ENCODE data around the gene TXNRD2. TPM values are rescaled to one million over a fixed set of nuclear protein-coding genes. Genes with fewer than 3 reads are reported as not detected.
A peak's percentile ranks its signal among the peaks of the same experiment; 100 is the strongest.

The TXNRD2 gene
- total RNA-seq, 1 donor, result 19.5 TPM

- Histone ChIP-seq H3K4me3 (ENCODE audit: insufficient read depth, low read length) (no peak overlapping the region), H3K4me2 (ENCODE audit: insufficient read depth, low read length) (no peak overlapping the region), H3K79me2 (ENCODE audit: insufficient read depth, low read length) (peaks cover 4% of the 10 kb centered on the region), H3K27me3 (ENCODE audit: insufficient read depth, low read length) (no peaks in the 10 kb centered on the region), H3K9me3 (ENCODE audit: low read depth, low read length) (no peaks in the 10 kb centered on the region), H3K4me1 (ENCODE audit: insufficient read depth, low read length) (peaks cover 20% of the 10 kb centered on the region), H2AFZ (ENCODE audit: low read length) (no peak overlapping the region), H3K27ac (ENCODE audit: low read depth, low read length) (no peak overlapping the region), H3K36me3 (ENCODE audit: insufficient read depth, low read length) (peaks cover 42% of the 10 kb centered on the region), H4K20me1 (ENCODE audit: insufficient read depth, low read length) (peaks cover 27% of the 10 kb centered on the region)
- peak; percentile 99 for DNase-seq (ENCODE audit: insufficient read length, low spot score, missing footprints)
- TF ChIP-seq CTCF (IDR thresholded peaks at IDR 0.05; ENCODE audit: extremely low read depth, low read depth, low read length), result peak; percentile 57
Observed at GRCh38 chr22:19962246-19962908, 20.8 kb upstream of the TXNRD2 start.

GRCh38 chr22:19961868-19962245, 20.2 kb upstream of the TXNRD2 start:
- Histone ChIP-seq H3K4me2 (ENCODE audit: insufficient read depth, low read length) (no peak overlapping the region), H3K36me3 (ENCODE audit: insufficient read depth, low read length) (peaks cover 36% of the 10 kb centered on the region), H2AFZ (ENCODE audit: low read length) (no peak overlapping the region), H3K9me3 (ENCODE audit: low read depth, low read length) (no peaks in the 10 kb centered on the region), H3K79me2 (ENCODE audit: insufficient read depth, low read length) (peaks cover 5% of the 10 kb centered on the region), H3K4me1 (ENCODE audit: insufficient read depth, low read length) (peaks cover 20% of the 10 kb centered on the region), H3K27me3 (ENCODE audit: insufficient read depth, low read length) (no peaks in the 10 kb centered on the region), H4K20me1 (ENCODE audit: insufficient read depth, low read length) (peaks cover 28% of the 10 kb centered on the region), H3K4me3 (ENCODE audit: insufficient read depth, low read length) (no peak overlapping the region), H3K27ac (ENCODE audit: low read depth, low read length) (no peak overlapping the region)
- no peak for DNase-seq (ENCODE audit: insufficient read length, low spot score, missing footprints)
- TF ChIP-seq CTCF (IDR thresholded peaks at IDR 0.05; ENCODE audit: extremely low read depth, low read depth, low read length), result no peak

DNA sequence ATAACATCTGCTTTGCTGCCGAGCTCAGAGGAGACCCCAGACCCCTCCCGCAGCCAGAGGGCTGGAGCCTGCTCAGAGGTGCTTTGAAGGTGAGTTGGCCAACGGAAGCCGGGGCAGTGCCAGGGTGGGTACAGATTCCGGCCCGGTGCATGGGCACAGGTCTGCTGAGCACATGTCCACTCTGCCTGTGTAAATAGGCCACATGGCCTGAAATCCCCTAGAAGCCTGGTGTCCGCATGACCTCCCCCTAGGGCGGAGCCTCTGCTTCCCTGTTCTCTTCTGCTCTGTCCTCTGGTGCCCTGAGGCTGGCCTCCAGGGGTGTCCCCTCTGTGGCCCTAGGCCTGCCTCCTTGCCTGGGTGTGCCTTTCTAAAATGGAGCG, 19.6 kb upstream of the TXNRD2 start:
- H3K9me3 ChIP-seq (ENCODE audit: low read depth, low read length), result no peaks in the 10 kb centered on the region
- no peak overlapping the region for H3K4me2 ChIP-seq (ENCODE audit: insufficient read depth, low read length)
- no peak overlapping the region for H2AFZ ChIP-seq (ENCODE audit: low read length)
- no peak overlapping the region for H3K4me3 ChIP-seq (ENCODE audit: insufficient read depth, low read length)
- H3K36me3 ChIP-seq (ENCODE audit: insufficient read depth, low read length), result peaks cover 31% of the 10 kb centered on the region
- H3K27ac ChIP-seq (ENCODE audit: low read depth, low read length), result no peak overlapping the region
- no peak for DNase-seq (ENCODE audit: insufficient read length, low spot score, missing footprints)
- H4K20me1 ChIP-seq (ENCODE audit: insufficient read depth, low read length), result peaks cover 28% of the 10 kb centered on the region
- H3K27me3 ChIP-seq (ENCODE audit: insufficient read depth, low read length), result no peaks in the 10 kb centered on the region
- peaks cover 20% of the 10 kb centered on the region for H3K4me1 ChIP-seq (ENCODE audit: insufficient read depth, low read length)
- TF ChIP-seq CTCF (IDR thresholded peaks at IDR 0.05; ENCODE audit: extremely low read depth, low read depth, low read length), result no peak
- H3K79me2 ChIP-seq (ENCODE audit: insufficient read depth, low read length), result peaks cover 5% of the 10 kb centered on the region

- H2AFZ ChIP-seq (ENCODE audit: low read length), result no peak overlapping the region
- no peak overlapping the region for H3K4me3 ChIP-seq (ENCODE audit: insufficient read depth, low read length)
- H3K4me2 ChIP-seq (ENCODE audit: insufficient read depth, low read length), result no peak overlapping the region
- no peak for TF ChIP-seq CTCF (IDR thresholded peaks at IDR 0.05; ENCODE audit: extremely low read depth, low read depth, low read length)
- peaks cover 20% of the 10 kb centered on the region for H3K4me1 ChIP-seq (ENCODE audit: insufficient read depth, low read length)
- no peak for DNase-seq (ENCODE audit: insufficient read length, low spot score, missing footprints)
- H4K20me1 ChIP-seq (ENCODE audit: insufficient read depth, low read length), result peaks cover 30% of the 10 kb centered on the region
- H3K79me2 ChIP-seq (ENCODE audit: insufficient read depth, low read length), result peaks cover 7% of the 10 kb centered on the region
- no peaks in the 10 kb centered on the region for H3K27me3 ChIP-seq (ENCODE audit: insufficient read depth, low read length)
- no peak overlapping the region for H3K27ac ChIP-seq (ENCODE audit: low read depth, low read length)
- H3K36me3 ChIP-seq (ENCODE audit: insufficient read depth, low read length), result peaks cover 28% of the 10 kb centered on the region
- H3K9me3 ChIP-seq (ENCODE audit: low read depth, low read length), result no peaks in the 10 kb centered on the region
Observed at GRCh38 chr22:19960491-19961200, 19.0 kb upstream of the TXNRD2 start.

Measured in osteoblast (primary cell).